GM23338 (cell line): ENCODE data around the gene GNB2. TPM values are rescaled to one million over a fixed set of nuclear protein-coding genes. Genes with fewer than 3 reads are reported as not detected.

ENCODE experiments used
- ATAC-seq: fragments of 200-7000 bp; cut with Tn5 transposase; 3 replicates; pipeline ENCODE4 v1.9.1; 2020
- DNase-seq: peaks from one replicate; pipeline ENCODE4 v3.0.0-alpha.2; 2015; ENCODE audit warnings: low spot score
- H2AFZ ChIP-seq: fragments of 200-600 bp; sonication (generic); 2 replicates; pipeline ENCODE4 v1.8.0; 2016; ENCODE audit warnings: antibody characterized with exemption, mild to moderate bottlenecking, moderate library complexity
- H3F3A ChIP-seq: fragments of 200-600 bp; sonication (generic); replicated peaks from 2 replicates; pipeline ENCODE4 v1.8.0; 2017; ENCODE audit warnings: antibody characterized with exemption, mixed run types, low read depth
- H3K27ac ChIP-seq: fragments of 200-600 bp; sonication (generic); 2 replicates; pipeline ENCODE4 v1.6.1; 2016; ENCODE audit warnings: low read depth
- H3K27me3 ChIP-seq: fragments of 200-600 bp; sonication (generic); 2 replicates; pipeline ENCODE4 v1.8.0; 2016; ENCODE audit warnings: mild to moderate bottlenecking, mixed run types, moderate library complexity; ENCODE audit not compliant: insufficient read depth
- H3K36me3 ChIP-seq: fragments of 200-600 bp; sonication (generic); 2 replicates; pipeline ENCODE4 v1.8.0; 2016; ENCODE audit warnings: mild to moderate bottlenecking; ENCODE audit not compliant: insufficient read depth
- H3K4me1 ChIP-seq: fragments of 200-600 bp; sonication (generic); 2 replicates; pipeline ENCODE4 v1.8.0; 2016; ENCODE audit warnings: mild to moderate bottlenecking, moderate library complexity; ENCODE audit not compliant: insufficient read depth
- H3K4me2 ChIP-seq: fragments of 200-600 bp; sonication (generic); 2 replicates; pipeline ENCODE4 v1.7.1; 2017; ENCODE audit warnings: mixed run types
- H3K4me3 ChIP-seq: fragments of 200-600 bp; sonication (generic); 2 replicates; pipeline ENCODE4 v1.6.1; 2016; ENCODE audit warnings: mixed run types
- H3K79me2 ChIP-seq: fragments of 200-600 bp; sonication (generic); replicated peaks from 2 replicates; pipeline ENCODE4 v1.8.0; 2017; ENCODE audit warnings: mild to moderate bottlenecking; ENCODE audit not compliant: insufficient read depth
- H3K9me2 ChIP-seq: fragments of 200-600 bp; sonication (generic); 2 replicates; pipeline ENCODE4 v1.8.0; 2017; ENCODE audit not compliant: insufficient read depth
- H4K20me1 ChIP-seq: fragments of 200-600 bp; sonication (generic); replicated peaks from 2 replicates; pipeline ENCODE4 v1.8.0; 2017; ENCODE audit warnings: mild to moderate bottlenecking; ENCODE audit not compliant: insufficient read depth
- H3K27ac Mint-ChIP-seq: 2 replicates; pipeline ENCODE4 v1.8.0; 2020; ENCODE audit warnings: inconsistent platforms, mild to moderate bottlenecking, moderate library complexity, mixed read lengths
- H3K27me3 Mint-ChIP-seq: 3 replicates; pipeline ENCODE4 v1.8.0; 2022; ENCODE audit warnings: low read depth, mild to moderate bottlenecking, moderate library complexity, mixed read lengths, inconsistent platforms; ENCODE audit not compliant: insufficient read depth, poor library complexity
- H3K36me3 Mint-ChIP-seq: 3 replicates; pipeline ENCODE4 v1.8.0; 2021; ENCODE audit warnings: low read depth, mild to moderate bottlenecking, inconsistent platforms, moderate library complexity, mixed read lengths
- H3K4me1 Mint-ChIP-seq: 3 replicates; pipeline ENCODE4 v1.8.0; 2020; ENCODE audit warnings: mild to moderate bottlenecking, inconsistent platforms, mixed read lengths
- H3K4me3 Mint-ChIP-seq: 3 replicates; pipeline ENCODE4 v1.8.0; 2021; ENCODE audit warnings: moderate library complexity, mild to moderate bottlenecking, inconsistent platforms, mixed read lengths
- H3K9me3 Mint-ChIP-seq: 3 replicates; pipeline ENCODE4 v1.8.0; 2020; ENCODE audit warnings: moderate library complexity, mild to moderate bottlenecking, inconsistent platforms, mixed read lengths
- CREB1 ChIP-seq: fragments of 250-450 bp; sonication (Bioruptor Pico); IDR thresholded peaks from 2 replicates; pipeline ENCODE4 v1.5.0; 2020; ENCODE audit warnings: low read depth, mild to moderate bottlenecking, moderate library complexity
- EZH2 ChIP-seq: fragments of 200-600 bp; sonication (generic); IDR thresholded peaks from one replicate; pipeline ENCODE4 v1.8.0; 2017; ENCODE audit warnings: antibody characterized with exemption, mild to moderate bottlenecking, low read depth; ENCODE audit not compliant: unreplicated experiment
- EZH2phosphoT487 ChIP-seq: fragments of 200-600 bp; sonication (generic); IDR thresholded peaks from one replicate; pipeline ENCODE4 v1.8.1; 2018; ENCODE audit warnings: antibody characterized with exemption; ENCODE audit not compliant: unreplicated experiment
- JUNB ChIP-seq: IDR thresholded peaks from one replicate; pipeline ENCODE4 v1.6.1; 2016; ENCODE audit warnings: antibody characterized with exemption; ENCODE audit not compliant: unreplicated experiment
- NANOG ChIP-seq: IDR thresholded peaks from 2 replicates; pipeline ENCODE4 v1.6.1; 2016; ENCODE audit warnings: antibody characterized with exemption, borderline replicate concordance
- POLR2AphosphoS5 ChIP-seq: IDR thresholded peaks from 2 replicates; pipeline ENCODE4 v1.6.1; 2016; ENCODE audit warnings: antibody characterized with exemption, low read depth
- STAT1 ChIP-seq: IDR thresholded peaks from one replicate; pipeline ENCODE4 v1.6.1; 2016; ENCODE audit warnings: antibody characterized with exemption; ENCODE audit not compliant: unreplicated experiment
- ZNF114 ChIP-seq: fragments of 250-450 bp; sonication (Bioruptor Pico); IDR thresholded peaks from 2 replicates; pipeline ENCODE4 v1.5.0; 2020; ENCODE audit warnings: mild to moderate bottlenecking, moderate library complexity
- ZNF331 ChIP-seq: fragments of 250-450 bp; sonication (Bioruptor Pico); IDR thresholded peaks from 2 replicates; pipeline ENCODE4 v1.5.0; 2020; ENCODE audit warnings: low read depth, mild to moderate bottlenecking, moderate library complexity
- polyA plus RNA-seq: library from polyadenylated mRNA; unstranded; fragments of >200 nt; fragmentation: Nextera tagmentation; extraction: Ambion mirVana; gene quantifications from 2 replicates; pipeline ENCODE4 v1.2.1, GENCODE V29; 2016
- total RNA-seq: library from RNA; depleted of rRNA; stranded (reverse); fragments of >200 nt; shearing (Covaris generic); gene quantifications from 2 replicates; pipeline ENCODE4 v1.2.3, GENCODE V29; 2014
- TF ChIP-seq, protein P1 (sequence below): IDR thresholded peaks from 2 replicates; pipeline ENCODE4 v1.6.1; 2016; ENCODE audit warnings: antibody characterized with exemption
- TF ChIP-seq, protein P2 (sequence below): IDR thresholded peaks from one replicate; pipeline ENCODE4 v1.6.1; 2018; ENCODE audit warnings: antibody characterized with exemption; ENCODE audit not compliant: unreplicated experiment
- TF ChIP-seq, protein P3 (sequence below): fragments of 250-450 bp; sonication (Bioruptor Pico); IDR thresholded peaks from 2 replicates; pipeline ENCODE4 v1.5.0; 2020; ENCODE audit warnings: mild to moderate bottlenecking, moderate library complexity
- TF ChIP-seq, protein P4 (sequence below), 2 experiments: fragments of 200-600 bp in 1 of 2; sonication (generic) in 1 of 2; conservative IDR thresholded peaks; 2 replicates each; pipeline versions ENCODE4 v1.5.1 to v1.6.1; 2016 to 2017; ENCODE audit warnings: antibody characterized with exemption in 2 of 2, low read depth in 2 of 2, mild to moderate bottlenecking in 2 of 2, moderate library complexity in 1 of 2

GNB2 gene
- total and polyA plus RNA-seq, 2 experiments from 2014 or later = 112 to 153 TPM

DNA sequence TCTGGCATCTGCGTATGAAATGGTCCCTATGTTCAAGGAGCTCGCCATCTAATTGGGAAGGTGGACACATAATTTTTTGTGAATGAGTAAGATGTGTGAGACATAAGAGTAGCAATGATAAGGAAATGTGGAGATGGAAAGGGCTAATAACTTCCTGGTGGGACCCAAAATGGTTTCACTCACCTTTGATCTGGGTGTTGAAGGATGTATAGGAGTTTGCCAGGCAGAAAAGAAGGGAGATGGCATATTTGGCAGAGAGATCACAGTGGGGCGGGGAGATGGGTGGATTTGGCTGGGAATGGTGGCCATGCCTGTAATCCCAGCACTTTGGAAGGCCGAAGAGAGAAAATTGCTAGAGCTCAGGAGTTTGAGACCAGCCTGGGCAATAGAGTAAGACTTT, 36.9 kb downstream of the GNB2 start:
- H3K27ac Mint-ChIP-seq = no peak overlapping the region
- Histone ChIP-seq H3K4me3 (no peak overlapping the region), H3F3A (0 out of 2 replicates have a peak, but pooled peaks cover 9% of the 10 kb centered on the region), H3K4me2 (no peak overlapping the region), H4K20me1 (peaks cover 12% of the 10 kb centered on the region), H3K27ac (no peak overlapping the region), H3K9me2 (no peaks in the 10 kb centered on the region), H3K4me1 (no peaks in the 10 kb centered on the region; the same call in 1 of the 2 replicates), H2AFZ (no peak overlapping the region), H3K27me3 (no peaks in the 10 kb centered on the region), H3K79me2 (peaks cover 22% of the 10 kb centered on the region), H3K36me3 (peaks cover 8% of the 10 kb centered on the region)
- no peaks in the 10 kb centered on the region for H3K9me3 Mint-ChIP-seq
- ATAC-seq (no peak), DNase-seq (no peak)
- H3K4me3 Mint-ChIP-seq = no peak overlapping the region; the same call in 2 of the 3 replicates
- H3K36me3 Mint-ChIP-seq = peaks cover 20% of the 10 kb centered on the region
- H3K27me3 Mint-ChIP-seq = peaks cover 4% of the 10 kb centered on the region
- H3K4me1 Mint-ChIP-seq = peaks cover 9% of the 10 kb centered on the region
- TF ChIP-seq, protein P1, sequence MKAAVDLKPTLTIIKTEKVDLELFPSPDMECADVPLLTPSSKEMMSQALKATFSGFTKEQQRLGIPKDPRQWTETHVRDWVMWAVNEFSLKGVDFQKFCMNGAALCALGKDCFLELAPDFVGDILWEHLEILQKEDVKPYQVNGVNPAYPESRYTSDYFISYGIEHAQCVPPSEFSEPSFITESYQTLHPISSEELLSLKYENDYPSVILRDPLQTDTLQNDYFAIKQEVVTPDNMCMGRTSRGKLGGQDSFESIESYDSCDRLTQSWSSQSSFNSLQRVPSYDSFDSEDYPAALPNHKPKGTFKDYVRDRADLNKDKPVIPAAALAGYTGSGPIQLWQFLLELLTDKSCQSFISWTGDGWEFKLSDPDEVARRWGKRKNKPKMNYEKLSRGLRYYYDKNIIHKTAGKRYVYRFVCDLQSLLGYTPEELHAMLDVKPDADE = no peak
- TF ChIP-seq, protein P2, sequence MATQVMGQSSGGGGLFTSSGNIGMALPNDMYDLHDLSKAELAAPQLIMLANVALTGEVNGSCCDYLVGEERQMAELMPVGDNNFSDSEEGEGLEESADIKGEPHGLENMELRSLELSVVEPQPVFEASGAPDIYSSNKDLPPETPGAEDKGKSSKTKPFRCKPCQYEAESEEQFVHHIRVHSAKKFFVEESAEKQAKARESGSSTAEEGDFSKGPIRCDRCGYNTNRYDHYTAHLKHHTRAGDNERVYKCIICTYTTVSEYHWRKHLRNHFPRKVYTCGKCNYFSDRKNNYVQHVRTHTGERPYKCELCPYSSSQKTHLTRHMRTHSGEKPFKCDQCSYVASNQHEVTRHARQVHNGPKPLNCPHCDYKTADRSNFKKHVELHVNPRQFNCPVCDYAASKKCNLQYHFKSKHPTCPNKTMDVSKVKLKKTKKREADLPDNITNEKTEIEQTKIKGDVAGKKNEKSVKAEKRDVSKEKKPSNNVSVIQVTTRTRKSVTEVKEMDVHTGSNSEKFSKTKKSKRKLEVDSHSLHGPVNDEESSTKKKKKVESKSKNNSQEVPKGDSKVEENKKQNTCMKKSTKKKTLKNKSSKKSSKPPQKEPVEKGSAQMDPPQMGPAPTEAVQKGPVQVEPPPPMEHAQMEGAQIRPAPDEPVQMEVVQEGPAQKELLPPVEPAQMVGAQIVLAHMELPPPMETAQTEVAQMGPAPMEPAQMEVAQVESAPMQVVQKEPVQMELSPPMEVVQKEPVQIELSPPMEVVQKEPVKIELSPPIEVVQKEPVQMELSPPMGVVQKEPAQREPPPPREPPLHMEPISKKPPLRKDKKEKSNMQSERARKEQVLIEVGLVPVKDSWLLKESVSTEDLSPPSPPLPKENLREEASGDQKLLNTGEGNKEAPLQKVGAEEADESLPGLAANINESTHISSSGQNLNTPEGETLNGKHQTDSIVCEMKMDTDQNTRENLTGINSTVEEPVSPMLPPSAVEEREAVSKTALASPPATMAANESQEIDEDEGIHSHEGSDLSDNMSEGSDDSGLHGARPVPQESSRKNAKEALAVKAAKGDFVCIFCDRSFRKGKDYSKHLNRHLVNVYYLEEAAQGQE = no peak
- no peak for TF ChIP-seq CREB1
- TF ChIP-seq JUNB = no peak
- TF ChIP-seq, protein P3, sequence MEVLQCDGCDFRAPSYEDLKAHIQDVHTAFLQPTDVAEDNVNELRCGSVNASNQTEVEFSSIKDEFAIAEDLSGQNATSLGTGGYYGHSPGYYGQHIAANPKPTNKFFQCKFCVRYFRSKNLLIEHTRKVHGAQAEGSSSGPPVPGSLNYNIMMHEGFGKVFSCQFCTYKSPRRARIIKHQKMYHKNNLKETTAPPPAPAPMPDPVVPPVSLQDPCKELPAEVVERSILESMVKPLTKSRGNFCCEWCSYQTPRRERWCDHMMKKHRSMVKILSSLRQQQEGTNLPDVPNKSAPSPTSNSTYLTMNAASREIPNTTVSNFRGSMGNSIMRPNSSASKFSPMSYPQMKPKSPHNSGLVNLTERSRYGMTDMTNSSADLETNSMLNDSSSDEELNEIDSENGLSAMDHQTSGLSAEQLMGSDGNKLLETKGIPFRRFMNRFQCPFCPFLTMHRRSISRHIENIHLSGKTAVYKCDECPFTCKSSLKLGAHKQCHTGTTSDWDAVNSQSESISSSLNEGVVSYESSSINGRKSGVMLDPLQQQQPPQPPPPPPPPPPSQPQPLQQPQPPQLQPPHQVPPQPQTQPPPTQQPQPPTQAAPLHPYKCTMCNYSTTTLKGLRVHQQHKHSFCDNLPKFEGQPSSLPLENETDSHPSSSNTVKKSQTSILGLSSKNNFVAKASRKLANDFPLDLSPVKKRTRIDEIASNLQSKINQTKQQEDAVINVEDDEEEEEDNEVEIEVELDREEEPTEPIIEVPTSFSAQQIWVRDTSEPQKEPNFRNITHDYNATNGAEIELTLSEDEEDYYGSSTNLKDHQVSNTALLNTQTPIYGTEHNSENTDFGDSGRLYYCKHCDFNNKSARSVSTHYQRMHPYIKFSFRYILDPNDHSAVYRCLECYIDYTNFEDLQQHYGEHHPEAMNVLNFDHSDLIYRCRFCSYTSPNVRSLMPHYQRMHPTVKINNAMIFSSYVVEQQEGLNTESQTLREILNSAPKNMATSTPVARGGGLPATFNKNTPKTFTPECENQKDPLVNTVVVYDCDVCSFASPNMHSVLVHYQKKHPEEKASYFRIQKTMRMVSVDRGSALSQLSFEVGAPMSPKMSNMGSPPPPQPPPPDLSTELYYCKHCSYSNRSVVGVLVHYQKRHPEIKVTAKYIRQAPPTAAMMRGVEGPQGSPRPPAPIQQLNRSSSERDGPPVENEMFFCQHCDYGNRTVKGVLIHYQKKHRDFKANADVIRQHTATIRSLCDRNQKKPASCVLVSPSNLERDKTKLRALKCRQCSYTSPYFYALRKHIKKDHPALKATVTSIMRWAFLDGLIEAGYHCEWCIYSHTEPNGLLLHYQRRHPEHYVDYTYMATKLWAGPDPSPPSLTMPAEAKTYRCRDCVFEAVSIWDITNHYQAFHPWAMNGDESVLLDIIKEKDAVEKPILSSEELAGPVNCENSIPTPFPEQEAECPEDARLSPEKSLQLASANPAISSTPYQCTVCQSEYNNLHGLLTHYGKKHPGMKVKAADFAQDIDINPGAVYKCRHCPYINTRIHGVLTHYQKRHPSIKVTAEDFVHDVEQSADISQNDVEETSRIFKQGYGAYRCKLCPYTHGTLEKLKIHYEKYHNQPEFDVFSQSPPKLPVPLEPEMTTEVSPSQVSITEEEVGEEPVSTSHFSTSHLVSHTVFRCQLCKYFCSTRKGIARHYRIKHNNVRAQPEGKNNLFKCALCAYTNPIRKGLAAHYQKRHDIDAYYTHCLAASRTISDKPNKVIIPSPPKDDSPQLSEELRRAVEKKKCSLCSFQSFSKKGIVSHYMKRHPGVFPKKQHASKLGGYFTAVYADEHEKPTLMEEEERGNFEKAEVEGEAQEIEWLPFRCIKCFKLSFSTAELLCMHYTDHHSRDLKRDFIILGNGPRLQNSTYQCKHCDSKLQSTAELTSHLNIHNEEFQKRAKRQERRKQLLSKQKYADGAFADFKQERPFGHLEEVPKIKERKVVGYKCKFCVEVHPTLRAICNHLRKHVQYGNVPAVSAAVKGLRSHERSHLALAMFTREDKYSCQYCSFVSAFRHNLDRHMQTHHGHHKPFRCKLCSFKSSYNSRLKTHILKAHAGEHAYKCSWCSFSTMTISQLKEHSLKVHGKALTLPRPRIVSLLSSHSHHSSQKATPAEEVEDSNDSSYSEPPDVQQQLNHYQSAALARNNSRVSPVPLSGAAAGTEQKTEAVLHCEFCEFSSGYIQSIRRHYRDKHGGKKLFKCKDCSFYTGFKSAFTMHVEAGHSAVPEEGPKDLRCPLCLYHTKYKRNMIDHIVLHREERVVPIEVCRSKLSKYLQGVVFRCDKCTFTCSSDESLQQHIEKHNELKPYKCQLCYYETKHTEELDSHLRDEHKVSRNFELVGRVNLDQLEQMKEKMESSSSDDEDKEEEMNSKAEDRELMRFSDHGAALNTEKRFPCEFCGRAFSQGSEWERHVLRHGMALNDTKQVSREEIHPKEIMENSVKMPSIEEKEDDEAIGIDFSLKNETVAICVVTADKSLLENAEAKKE (CRISPR knock-in tag) = no peak
- TF ChIP-seq EZH2 = no peak
- no peak for TF ChIP-seq STAT1
- TF ChIP-seq ZNF331 = no peak
- TF ChIP-seq NANOG = no peak
- TF ChIP-seq EZH2phosphoT487 = no peak
- no peak for TF ChIP-seq ZNF114 (CRISPR knock-in tag)
- TF ChIP-seq POLR2AphosphoS5 = no peak
- TF ChIP-seq, protein P4, sequence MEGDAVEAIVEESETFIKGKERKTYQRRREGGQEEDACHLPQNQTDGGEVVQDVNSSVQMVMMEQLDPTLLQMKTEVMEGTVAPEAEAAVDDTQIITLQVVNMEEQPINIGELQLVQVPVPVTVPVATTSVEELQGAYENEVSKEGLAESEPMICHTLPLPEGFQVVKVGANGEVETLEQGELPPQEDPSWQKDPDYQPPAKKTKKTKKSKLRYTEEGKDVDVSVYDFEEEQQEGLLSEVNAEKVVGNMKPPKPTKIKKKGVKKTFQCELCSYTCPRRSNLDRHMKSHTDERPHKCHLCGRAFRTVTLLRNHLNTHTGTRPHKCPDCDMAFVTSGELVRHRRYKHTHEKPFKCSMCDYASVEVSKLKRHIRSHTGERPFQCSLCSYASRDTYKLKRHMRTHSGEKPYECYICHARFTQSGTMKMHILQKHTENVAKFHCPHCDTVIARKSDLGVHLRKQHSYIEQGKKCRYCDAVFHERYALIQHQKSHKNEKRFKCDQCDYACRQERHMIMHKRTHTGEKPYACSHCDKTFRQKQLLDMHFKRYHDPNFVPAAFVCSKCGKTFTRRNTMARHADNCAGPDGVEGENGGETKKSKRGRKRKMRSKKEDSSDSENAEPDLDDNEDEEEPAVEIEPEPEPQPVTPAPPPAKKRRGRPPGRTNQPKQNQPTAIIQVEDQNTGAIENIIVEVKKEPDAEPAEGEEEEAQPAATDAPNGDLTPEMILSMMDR (conservative IDR thresholded peaks at IDR 0.05; ENCODE audit: low read depth in 2 of 2) = no peak
